EH (cell line): Measurements from ENCODE around the gene RNH1.
A peak's percentile ranks its signal among the peaks of the same experiment; 100 is the strongest.

ENCODE experiments used
- DNase-seq: peaks from one replicate; pipeline ENCODE4 v3.0.0-alpha.2; 2015; ENCODE audit warnings: low read depth

Gene RNH1

DNA sequence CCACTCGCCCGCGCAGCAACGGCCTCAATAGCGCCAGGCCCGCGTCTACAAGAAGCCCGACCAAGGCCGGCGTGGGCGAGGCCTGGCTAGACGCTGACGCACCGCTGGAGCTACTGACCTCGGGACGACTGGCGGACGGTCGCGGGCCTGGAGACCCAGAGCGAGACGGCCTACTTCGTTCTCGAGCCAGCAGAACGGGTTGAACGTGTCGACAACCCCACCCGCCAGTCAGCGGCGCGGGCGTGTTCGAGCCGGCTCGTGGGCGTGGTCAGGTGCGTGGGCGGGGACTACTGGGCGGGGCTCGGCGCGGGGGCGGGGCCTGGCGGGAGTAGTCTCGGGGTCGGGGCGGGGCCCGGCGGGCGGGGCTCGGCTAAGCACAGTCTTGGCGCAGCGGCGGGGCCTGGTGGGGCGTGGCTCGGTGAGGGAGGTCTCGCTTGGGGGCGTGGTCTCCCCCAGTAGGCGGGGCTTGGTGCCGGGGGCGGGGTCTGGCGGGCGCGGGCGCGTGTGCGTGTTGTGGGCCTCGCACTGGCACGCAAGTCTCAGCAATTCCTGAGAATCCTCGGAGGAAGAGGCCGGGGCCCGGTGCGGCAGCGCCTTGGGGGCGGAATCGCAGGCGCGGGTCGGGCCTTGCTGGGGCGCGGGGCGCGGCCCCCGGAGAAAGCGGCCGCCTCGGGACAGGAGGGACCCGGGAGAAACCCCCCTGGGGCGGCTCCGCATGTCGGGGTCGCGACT is at the start of gene RNH1:
Gene RNH1 (minus strand): TSS at position 248 of the 732 bp plus-strand sequence. CDS start 5,080 bp downstream, outside the sequence.
- DNase-seq, result peak; percentile 95

DNA sequence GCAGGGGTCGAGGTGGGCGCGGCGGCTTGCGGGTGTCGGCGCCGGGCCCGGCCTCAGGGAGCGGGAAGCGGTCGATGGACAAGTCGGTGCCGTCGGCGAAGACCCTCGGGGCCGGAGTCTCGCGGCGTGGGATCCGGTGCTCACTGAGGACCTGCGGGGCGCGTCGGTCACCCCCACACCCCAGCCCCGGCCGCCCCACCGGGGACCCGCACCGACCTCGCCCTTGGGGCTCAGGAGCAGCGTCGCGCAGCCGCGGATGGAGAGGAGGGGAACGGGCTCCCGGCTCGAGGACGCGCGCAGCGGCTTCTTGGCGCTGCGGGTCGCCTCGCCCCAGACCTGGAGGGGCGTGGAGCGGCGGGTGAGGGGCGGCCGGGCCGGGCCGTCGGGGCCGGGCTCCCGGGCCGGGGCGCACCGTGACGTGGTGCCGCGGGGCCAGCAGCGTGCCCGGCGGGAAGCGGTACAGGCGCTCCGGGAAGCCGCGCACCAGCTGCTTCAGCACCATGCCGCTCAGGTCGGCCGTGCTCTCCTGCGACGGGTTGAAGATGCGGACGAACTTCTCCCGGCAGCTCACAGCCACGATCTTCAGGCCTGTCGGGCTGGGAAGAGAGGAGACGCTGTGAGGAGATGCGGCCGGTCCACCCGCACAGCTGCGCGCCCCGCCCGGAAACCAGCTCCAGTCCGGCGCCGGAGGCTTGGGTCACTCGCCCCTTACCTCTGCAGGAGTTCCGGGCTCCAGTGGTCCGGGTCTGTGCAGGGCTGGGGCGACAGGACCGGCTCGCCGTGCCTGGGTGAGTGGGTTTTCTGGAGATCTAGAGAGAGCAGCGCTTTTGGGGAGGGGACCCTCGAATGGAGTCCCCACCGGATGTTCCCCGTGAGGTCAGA is 49.0 kb upstream of the RNH1 start:
- DNase-seq, result peak; percentile 25

DNA sequence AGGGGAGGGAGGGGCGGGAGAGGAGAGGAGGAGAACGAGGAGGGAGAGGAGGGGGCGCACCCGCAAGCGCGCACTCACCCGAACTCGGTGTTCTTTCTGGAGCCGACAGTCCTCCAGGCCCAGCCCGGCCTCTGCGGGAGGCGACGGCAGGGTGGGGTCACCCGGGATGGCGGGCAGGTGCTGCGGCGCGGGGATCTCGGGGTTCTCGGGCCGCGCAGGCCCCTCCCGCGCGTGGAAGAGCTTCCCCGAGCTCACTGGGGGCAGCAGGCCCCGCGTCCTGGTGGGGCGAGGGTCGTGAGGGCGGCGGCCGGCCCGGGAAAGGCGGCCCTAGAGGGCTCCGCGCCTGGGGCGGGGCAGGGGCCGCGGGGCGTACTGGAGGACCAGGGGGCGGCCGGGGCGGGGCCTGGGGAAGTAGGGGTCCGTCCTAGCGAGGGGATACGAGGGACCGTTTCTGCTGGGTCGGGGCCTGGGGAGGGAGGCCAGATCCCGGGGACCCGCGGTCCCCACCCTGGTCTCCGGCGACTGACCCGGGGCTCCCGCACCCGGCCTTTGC is 48.3 kb upstream of the RNH1 start:
- no peak for DNase-seq

DNA sequence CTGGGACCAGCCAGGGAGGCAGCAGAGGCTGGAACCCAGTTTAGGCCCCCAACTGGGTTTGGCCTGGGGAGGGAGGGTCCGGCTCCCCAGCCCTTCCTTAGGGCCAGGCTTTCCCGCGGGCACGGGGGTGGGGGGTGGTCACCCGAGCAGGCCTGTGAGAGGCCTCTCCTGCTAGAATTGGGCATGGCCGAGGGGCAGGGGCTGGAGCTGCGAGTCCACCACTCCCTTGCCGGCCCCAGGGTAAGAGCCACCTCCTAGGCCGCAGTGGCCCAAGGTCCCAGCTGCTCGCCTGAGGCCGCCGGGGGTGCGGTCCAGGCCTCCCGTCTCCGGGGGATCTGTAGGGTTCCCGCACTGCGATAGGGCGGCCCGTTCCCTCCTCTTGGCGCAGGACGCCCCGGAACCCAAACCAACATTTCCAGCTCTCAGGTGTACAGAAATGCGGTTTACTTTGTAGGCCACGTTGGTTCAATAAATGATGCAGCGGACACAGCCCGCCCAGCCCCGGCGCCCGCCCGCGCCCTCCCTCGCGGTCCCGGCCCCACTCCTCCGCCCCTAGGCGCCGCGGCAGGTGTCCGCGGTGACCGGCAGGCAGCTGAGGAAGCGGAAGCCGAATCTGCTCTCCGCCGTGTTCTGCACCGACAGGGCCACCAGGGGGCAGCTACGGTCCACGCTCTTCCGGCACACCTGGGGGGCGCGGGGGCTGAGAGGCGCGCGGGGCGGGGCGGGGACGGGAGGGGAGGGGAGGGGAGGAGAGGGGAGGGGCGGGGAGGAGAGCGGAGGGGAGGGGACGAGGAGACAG is 47.6 kb upstream of the RNH1 start:
- peak; percentile 51 for DNase-seq

DNA sequence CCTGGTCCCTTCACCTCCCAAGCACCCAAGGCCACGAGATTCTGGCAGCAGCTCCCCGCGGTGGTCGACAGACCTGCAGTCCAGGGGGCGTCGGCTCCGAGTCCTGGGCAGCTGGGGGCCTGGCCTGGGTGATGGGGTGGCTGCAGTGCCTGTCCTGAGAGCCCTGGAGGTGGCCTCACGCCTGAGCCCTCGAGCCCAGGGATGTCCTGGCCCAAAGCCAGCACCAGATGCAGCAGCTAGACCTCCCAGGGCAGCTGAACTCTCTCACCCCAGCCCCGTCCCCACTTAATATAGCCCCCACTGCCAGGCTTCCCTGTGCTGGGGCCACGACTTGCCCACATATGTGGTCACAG is 46.9 kb upstream of the RNH1 start:
- DNase-seq, result no peak

DNA sequence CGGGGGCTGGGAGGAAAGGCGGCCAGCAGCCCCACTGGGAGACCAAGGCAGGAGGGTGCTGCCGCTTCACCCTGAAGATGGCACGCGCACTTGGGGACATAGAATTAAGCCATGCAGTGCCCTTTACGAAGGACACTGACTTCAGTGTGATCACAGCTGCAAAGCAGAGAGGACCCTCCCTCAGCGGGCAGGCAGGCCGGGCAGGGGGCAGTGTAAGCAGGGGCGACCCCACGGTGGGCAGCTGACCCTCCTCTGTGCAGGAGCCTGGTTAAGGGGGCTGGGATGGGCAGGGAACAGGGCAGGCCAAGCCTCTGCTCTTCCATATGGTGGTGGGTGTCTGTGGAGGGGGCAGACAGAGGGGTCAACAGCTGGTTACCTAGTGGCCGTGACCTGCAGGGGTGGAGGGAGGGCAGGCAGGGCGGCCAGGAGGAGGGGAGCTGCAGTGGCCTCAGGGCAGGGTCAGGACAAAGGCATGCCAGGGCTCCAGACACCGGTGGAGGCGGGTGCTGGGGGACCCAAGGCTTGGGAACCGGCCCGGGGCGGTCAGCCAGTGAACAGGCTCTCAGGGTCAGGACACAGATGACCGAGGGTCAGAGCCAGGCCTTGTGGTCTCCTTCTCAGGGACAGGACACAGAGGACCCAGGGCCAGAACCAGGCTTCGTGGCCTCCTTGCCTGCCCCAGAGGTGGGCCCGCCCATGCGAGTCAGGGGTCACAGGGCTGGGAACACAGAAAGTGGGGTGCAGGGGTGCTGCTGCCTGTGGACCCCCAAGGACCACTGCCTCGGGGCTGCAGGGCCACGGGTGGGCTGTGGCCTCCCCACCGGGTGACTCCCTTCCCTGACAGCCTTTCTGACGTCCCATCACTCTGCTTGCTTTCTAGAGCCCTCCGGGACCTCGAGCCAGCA is 46.3 kb upstream of the RNH1 start:
- no peak for DNase-seq

DNA sequence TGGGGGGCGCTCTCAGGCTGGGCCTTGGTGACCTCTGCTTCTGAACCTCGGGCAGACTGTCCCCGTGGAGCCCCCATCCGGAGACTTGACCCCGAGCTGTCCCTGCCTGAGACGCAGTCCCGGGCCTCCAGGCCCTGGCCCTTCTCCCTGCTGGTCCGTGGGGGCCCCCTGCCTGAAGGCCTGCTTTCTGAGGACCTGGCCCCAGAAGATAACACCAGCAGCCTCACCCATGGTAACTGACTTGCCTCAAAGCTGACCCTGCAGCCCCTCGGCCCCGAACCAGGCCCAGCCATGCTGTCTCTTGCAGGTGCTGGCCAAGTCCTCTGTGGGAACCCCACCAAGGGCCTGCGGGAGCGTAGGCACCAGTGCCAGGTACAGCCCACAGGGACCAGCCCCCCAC is 44.6 kb upstream of the RNH1 start:
- no peak for DNase-seq

DNA sequence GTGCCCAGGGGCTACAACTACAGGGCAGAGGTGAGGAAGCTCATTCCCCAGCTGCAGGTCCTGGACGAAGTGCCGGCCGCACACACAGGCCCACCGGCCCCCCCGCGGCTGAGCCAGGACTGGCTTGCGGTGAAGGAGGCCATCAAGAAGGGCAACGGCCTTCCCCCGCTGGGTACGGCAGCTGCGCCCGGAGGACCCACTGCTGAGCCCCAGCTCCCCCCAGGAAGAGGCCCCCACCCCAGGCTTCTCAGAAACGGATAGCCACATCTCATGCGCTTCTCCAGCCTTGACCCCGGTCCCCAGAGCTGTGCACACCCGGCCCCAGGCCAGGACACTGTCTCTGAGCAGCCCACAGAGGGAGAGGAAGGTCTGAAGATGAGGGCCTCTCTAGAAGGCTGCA is 44.1 kb upstream of the RNH1 start:
- DNase-seq, result no peak

DNA sequence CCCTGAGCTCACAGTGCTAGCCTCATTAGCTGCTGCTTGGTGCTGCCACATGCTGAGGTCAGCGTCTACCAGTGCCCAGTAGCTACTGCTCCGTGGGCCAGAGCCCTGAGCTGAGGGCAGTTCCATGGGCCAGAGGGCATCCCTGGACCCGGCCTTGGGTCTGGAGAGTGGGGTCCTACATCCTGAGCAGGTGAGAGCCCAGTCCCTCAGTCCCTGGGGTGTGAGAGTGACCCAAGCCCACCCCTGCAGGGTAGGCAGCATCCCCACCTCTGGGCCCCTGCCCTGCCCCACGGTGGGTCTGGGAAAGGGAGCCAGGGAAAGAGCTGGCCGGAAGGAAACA is 43.7 kb upstream of the RNH1 start:
- no peak for DNase-seq

DNA sequence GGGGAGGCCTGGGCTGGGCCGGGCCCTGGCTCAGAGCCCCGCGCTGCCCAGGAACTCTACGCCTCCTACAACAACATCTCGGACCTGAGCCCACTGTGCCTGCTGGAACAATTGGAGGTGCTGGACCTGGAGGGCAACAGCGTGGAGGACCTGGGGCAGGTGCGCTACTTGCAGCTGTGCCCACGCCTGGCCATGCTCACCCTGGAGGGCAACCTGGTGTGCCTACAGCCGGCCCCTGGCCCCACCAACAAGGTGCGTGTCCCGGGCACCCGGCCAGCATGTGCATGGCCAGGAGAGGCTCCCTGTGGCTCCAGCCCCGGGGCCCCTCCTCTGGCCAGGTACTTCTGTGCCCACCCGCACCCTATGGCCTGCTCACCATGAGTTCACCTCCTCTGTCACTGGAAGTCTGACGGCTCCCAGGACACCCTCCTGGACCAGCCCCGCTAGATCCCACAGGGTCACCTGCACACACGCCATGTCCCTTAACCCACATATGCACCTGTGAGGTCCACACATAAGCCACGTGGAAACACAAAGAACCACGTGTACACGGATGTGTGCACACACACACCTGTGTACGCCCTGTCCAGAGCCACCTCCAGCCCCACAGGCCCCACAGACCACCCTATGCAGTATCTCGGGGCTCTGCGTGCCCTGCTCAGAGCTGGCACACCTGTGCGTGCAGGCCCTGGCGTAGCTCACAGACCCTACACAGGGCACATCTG is 43.1 kb upstream of the RNH1 start:
- DNase-seq, result no peak

DNA sequence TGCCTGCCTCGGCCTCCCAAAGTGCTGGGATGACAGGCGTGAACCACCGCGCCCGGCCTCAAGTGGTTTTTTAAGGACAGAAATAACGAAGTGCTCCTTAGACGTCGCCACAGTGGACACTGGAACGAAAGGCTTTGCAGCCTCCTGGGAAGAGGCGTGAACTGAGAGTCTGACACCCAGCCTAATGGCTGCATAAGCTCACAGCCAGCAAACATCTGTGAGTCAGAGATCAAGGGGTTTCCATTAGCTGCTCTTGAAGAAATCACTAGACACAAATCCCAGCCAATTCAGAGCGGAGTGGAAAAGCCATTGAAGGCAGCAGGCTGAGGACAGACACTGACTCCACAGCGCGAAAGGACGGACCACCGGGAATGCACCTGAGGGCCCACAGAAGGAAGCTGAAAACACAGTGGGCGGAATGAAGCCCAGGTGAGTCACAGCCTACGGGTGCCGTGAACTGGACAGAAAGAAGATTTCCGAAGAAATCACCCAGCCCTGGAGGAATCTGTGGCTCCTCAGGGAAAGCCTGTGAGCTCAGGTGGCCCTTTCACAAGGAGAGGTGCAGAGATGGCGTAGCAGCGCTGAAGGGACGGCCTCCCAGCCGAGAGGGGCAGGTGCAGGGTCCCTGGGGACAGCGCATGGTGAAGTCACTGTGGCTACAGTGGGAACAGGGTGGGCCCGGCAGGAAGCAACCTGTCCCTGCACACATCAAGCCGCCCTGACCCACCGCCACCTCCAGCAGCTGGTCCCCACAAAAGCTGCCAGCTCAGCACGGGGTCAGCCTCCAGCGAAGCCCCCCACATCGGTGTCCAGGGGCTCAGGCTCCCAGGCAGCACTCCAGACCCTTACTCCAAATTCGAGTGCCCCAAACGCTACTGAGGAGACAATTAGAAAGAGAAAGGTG is 41.9 kb upstream of the RNH1 start:
- DNase-seq, result no peak

DNA sequence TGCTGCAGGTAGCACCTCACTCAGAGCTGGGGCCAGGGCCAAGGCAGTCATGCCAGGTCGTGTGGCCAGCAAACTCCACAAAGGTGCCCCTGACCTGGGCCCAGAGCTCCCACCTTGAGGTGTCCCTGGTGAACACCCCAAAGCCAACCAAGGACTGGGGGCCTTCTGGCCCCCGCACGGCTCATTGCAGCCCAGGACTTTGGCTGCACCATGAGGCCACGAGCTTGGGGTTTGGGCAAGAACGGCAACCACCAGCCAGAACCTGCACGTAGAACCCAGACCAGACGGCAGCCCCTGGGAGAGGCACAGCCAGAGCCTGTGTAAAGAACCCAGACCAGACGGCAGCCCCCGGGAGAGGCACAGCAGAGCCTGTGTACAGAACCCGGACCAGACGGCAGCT is 38.1 kb upstream of the RNH1 start:
- DNase-seq, result no peak

DNA sequence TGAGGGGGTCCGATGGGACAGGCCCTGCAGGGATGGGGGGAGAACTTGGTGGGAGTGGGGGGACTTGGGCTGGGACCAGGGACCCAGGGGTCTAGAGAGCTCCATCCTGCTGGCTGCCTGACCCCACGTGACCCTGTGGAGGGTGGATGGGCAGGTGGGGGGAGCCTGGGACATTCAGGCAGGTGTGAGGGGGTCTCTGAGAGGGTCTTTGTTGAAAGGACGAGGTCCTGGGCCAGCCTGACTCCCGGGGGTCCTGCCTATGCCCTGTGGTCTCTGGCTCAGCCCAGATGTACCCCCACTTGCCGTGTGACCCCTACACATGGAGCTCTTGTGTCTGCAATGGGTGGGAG is 37.8 kb upstream of the RNH1 start:
- no peak for DNase-seq

DNA sequence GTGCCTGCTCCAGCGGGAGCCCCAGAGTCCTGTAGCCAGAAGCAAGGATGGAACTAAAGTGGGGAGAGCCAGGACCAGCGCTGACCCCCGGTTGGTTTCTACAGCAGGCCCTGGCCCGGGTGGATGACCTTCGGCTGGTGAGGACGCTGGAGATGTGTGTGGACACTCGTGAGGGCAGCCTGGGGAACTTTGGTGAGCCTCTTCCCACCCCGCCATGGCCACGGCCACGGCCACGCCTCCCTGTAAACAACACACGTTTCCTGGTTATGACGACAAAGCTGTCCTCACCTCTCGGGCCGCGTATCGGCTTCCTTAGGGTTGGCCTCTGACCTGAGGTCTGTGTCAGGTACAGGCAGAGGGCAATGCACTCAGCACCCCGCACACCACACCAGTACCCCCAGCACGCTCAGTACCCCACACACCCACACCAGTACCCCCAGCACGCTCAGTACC is 34.4 kb upstream of the RNH1 start:
- no peak for DNase-seq

DNA sequence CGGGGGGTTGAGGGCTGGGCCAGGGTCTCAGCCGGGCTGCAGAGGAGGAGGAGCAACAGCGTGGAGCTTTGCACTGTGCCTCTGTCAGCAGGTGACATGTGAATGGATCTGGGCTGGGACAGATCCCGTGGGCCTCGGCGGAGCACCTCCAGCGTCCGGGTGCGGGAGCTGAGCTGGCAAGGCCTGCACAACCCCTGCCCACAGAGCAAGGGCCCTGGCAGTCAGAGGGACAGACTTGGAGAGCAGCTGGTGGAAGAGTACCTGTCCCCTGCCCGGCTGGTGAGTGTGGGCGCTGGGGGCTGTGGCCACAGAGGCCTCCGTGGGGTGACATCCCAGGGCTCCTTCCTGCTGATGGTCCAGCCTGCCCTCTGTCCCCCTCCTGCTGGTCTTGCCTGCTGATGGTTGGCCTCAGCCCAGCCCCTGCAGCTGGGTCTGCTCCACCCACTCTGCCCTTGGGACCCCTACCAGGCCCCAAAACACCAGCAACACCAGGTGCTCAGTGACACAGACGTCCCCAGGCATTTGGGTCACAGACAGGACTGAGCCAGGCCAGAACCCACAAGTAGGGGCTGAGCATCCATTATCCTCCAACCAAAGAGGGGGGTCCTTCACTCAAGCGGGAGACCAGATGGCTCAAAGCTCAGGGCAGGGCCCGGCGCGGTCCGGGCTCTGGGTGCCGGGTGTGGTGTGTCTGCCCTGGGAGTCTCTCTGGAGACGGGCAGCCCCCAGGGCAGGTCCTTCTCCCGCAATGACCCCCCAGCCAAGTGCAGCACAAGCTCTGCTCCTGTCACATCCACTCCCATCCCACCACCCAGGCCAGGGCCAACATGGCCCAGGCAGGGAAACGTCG is 33.8 kb upstream of the RNH1 start:
- DNase-seq, result no peak

DNA sequence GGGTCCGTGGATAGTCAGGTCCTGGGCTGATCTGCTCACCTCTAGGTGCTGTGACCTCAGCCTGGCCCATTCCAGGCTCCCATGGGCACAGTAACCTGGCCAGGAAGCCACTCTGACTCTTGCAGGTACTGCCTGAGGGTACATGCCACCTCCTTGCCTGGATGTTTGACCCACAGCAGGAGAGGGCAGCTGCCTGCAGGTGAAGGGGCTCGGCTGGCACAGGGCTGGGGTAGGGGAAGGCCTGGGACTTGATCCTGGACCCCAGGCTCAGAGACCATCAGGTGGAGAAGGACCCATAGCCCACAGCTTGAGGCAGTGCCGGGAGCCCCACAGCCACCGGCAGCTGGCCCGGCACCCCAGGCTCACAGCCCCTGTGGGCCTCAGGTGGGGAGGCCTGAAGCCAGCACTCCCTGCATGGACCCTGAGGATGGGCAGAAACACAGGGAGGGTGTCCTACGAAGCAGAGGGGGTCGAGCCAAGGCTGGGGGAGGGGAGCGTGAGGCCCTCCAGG is 33.0 kb upstream of the RNH1 start:
- DNase-seq, result no peak

DNA sequence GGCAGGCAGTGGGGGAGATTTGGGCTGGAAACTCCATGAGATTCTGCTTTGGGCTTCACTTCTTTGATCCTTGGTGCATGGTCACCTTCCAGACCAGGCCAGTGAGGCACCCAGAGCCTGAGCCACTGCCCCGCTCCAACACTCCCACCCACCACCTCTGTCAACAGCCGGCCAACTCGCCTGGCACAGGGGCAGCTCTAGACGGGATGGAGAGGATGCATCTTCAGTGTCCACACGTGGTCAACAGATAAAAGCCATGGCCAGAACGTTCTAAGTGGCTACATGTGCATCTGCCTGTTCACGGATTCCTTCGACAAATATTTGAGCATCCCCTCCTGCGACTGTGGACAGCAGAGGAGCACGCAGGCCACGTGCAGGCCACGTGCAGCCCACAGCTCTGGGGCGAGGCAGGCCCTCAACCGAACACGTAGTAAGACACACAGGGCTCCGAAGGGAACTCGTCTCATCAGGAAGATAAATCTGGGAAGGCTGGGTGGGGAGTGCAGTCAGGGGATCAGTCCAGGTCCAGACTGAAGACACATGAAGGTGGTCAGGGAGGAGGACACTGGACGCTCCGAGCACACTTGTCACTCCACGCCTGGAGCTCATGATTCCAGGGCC is 31.5 kb upstream of the RNH1 start:
- DNase-seq, result no peak
